Activated T-helper 2 cell treated with anti-CD3 and anti-CD28 coated beads, Interferon-gamma antibody, Interleukin-2, Interleukin-4, amounts not matched to agents 10 μg/mL and 5 μg/mL and 100 μg/mL, durations not matched to agents 14 hours and 24 hours and 36 hours (primary cell): ENCODE results near the gene ARRB1. TPM values are rescaled to one million over a fixed set of nuclear protein-coding genes. Genes with fewer than 3 reads are reported as not detected.
"Not testable (repeated sequence)": the region's sequence is repeated elsewhere in the genome, so short reads cannot be mapped to it uniquely, and the experiment has no call there.

Experiments used
- DNase-seq: peaks from one replicate; pipeline ENCODE4 v3.0.0; 2021; ENCODE audit warnings: low spot score
- H3K27ac Mint-ChIP-seq: one replicate; pipeline ENCODE4 v1.8.0; 2021; ENCODE audit warnings: mixed read lengths
- H3K27me3 Mint-ChIP-seq: one replicate; pipeline ENCODE4 v1.8.0; 2021; ENCODE audit warnings: low read depth, mixed read lengths
- H3K36me3 Mint-ChIP-seq: one replicate; pipeline ENCODE4 v1.8.0; 2021; ENCODE audit warnings: low read depth, mixed read lengths
- H3K4me1 Mint-ChIP-seq: one replicate; pipeline ENCODE4 v1.8.0; 2021; ENCODE audit warnings: low read depth, mixed read lengths
- H3K4me3 Mint-ChIP-seq: one replicate; pipeline ENCODE4 v1.8.0; 2021; ENCODE audit warnings: low read depth, mild to moderate bottlenecking, moderate library complexity, mixed read lengths
- H3K9me3 Mint-ChIP-seq: one replicate; pipeline ENCODE4 v1.8.0; 2021; ENCODE audit warnings: mixed read lengths
- intact Hi-C: fragments of 100-400 bp; cut with micrococcal nuclease; formaldehyde crosslinking; loops from one replicate; pipeline ENCODE4 v1.15.1; 2023
- total RNA-seq: library from RNA; stranded (reverse); gene quantifications from 2 replicates; pipeline ENCODE4 v1.2.3, GENCODE V29; 2022

Gene ARRB1
- total RNA-seq, 1 donor from 2014 or later = 19.3 TPM

DNA sequence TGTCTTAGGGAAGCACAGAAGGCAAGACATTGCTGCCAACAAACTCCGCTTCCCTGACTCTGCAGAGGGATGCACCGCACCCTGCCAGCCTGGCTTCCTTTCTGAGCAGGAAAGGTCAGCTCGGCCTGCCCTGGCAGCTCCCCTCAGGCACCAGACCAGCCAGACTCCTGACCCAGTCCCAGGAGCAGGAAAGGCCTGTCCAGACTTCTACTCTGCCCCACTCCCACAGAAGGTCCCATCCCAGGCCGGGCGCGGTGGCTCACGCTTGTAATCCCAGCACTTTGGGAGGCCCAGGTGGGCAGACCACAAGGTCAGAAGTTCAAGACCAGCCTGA, 17.7 kb downstream of the ARRB1 start:
- peaks cover 42% of the 10 kb centered on the region for H3K4me1 Mint-ChIP-seq
- no peaks in the 10 kb centered on the region for H3K27me3 Mint-ChIP-seq
- DNase-seq = no peak
- intact Hi-C loops = no loop called here
- H3K36me3 Mint-ChIP-seq = peaks cover 19% of the 10 kb centered on the region
- no peak overlapping the region for H3K27ac Mint-ChIP-seq
- no peak overlapping the region for H3K4me3 Mint-ChIP-seq
- peaks cover 10% of the 10 kb centered on the region for H3K9me3 Mint-ChIP-seq

DNA sequence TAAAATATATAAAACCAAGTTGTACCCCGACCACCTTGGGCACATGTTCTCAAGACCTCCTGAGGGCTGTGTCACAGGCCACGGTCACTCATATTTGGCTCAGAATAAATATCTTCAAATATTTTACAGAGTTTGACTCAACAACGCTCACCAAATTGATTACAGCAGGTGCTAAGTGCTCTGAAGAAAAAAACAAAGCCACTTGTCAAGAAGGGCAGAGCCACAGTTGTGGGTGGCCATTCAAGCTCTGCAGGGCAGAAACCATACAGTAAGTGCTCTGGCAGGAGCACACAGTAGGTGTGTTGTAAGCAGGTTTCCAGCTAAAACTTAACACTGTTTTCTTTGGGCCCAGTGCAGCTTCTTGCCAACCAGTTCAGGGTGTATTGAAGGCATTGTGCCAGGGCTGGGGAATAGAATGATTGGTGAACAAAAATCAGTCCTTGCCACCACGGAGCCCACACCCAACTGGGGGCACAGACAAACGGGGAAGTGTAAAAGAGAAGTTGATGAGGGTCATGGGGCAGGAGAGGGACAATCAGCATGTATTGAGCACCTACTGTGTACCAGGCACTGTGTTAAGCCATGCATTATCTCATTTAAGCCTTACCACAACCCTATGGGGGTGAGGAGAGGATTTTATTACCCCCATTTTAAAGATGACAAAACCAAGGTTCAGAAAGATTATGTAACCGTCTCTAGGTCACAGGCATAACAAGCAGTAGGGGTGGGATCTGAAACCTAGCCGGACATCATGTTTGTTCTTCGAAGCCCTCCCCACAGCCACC, 18.2 kb downstream of the ARRB1 start:
- intact Hi-C loops = no loop called here
- H3K27me3 Mint-ChIP-seq = no peaks in the 10 kb centered on the region
- no peak overlapping the region for H3K27ac Mint-ChIP-seq
- peaks cover 10% of the 10 kb centered on the region for H3K9me3 Mint-ChIP-seq
- H3K36me3 Mint-ChIP-seq = peaks cover 19% of the 10 kb centered on the region
- no peak overlapping the region for H3K4me3 Mint-ChIP-seq
- peaks cover 43% of the 10 kb centered on the region for H3K4me1 Mint-ChIP-seq
- no peak for DNase-seq

DNA sequence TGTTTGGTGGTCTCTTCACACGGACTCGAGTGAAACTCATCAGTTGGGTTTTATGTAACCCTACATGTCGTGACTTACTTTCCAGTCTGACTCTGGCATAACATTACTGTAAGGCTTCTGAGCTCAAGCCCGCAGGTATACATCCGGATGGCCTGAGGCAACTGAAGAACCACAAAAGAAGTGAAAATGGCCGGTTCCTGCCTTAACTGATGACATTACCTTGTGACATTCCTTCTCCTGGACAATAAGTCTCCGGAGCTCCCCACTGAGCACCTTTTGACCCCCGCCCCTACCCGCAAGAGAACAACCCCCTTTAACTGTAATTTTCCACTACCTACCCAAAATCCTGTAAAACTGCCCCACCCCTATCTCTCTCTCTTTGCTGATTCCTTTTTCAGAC, 19.7 kb downstream of the ARRB1 start:
- H3K9me3 Mint-ChIP-seq, DNase-seq, H3K27ac Mint-ChIP-seq, H3K4me3 Mint-ChIP-seq, intact Hi-C loops, H3K27me3 Mint-ChIP-seq: not testable (repeated sequence)
- H3K4me1 Mint-ChIP-seq = peaks cover 37% of the 10 kb centered on the region
- peaks cover 23% of the 10 kb centered on the region for H3K36me3 Mint-ChIP-seq

DNA sequence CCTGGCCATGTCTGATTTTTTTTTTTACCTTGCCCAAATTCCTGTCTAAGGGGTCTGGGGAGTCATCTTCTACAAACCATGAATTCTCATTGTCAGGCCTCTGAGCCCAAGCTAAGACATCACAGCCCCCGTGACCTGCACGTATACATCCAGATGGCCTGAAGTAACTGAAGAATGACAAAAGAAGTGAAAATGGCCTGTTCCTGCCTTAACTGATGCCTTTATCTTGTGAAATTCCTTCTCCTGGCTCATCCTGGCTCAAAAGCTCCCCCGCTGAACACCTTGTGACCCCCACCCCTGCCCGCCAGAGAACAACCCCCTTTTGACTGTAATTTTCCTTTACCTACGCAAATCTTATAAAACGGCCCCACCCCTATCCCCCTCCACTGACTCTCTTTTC, 20.2 kb downstream of the ARRB1 start:
- DNase-seq, H3K9me3 Mint-ChIP-seq, H3K27me3 Mint-ChIP-seq, intact Hi-C loops, H3K4me3 Mint-ChIP-seq, H3K27ac Mint-ChIP-seq: not testable (repeated sequence)
- H3K4me1 Mint-ChIP-seq = peaks cover 41% of the 10 kb centered on the region
- H3K36me3 Mint-ChIP-seq = peaks cover 23% of the 10 kb centered on the region

DNA sequence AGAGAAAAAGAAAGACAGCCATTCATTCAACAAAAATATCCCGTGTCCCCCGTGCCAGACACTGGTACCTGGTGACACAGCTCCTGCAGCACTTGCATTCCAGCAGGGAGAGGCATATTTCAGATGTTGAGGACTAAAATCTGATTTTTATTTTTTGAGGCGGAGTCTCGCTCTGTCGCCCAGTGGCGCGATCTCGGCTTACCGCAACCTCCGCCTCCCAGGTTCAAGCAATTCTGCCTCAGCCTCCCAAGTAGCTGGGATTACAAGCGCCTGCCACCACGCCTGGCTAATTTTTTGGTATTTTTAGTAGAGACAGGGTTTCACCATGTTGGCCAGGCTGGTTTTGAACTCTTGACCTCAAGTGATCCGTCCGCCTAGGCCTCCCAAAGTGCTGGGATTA, 20.6 kb downstream of the ARRB1 start:
- Mint-ChIP-seq H3K4me1 (peaks cover 45% of the 10 kb centered on the region), H3K36me3 (peaks cover 23% of the 10 kb centered on the region)
- H3K27me3 Mint-ChIP-seq, H3K4me3 Mint-ChIP-seq, H3K27ac Mint-ChIP-seq, DNase-seq, intact Hi-C loops, H3K9me3 Mint-ChIP-seq: not testable (repeated sequence)

DNA sequence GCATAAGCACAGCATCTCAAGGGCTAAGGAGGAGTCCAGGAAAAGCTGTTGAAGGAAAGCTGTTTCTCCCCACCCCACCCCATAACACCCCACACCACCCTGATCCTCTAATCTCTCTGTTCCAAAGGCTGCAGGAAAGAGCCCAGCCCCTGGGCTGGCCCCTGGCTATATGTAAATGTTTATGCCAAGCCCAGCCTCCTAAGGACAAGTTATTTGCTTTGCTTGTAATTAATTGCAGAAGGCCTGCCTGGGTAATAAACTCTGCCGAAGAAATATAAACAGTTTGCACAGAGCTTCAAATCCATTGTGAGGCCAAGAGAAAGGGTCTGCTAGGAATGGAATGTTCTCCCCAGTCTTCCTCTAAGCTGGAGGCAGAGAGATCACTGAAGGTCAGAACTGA, 21.2 kb downstream of the ARRB1 start:
- intact Hi-C loops = no loop called here
- DNase-seq = no peak
- peaks cover 23% of the 10 kb centered on the region for H3K36me3 Mint-ChIP-seq
- H3K27ac Mint-ChIP-seq = peak overlapping the region; percentile 60
- peaks cover 10% of the 10 kb centered on the region for H3K9me3 Mint-ChIP-seq
- peaks cover 47% of the 10 kb centered on the region for H3K4me1 Mint-ChIP-seq
- no peaks in the 10 kb centered on the region for H3K27me3 Mint-ChIP-seq
- no peak overlapping the region for H3K4me3 Mint-ChIP-seq

DNA sequence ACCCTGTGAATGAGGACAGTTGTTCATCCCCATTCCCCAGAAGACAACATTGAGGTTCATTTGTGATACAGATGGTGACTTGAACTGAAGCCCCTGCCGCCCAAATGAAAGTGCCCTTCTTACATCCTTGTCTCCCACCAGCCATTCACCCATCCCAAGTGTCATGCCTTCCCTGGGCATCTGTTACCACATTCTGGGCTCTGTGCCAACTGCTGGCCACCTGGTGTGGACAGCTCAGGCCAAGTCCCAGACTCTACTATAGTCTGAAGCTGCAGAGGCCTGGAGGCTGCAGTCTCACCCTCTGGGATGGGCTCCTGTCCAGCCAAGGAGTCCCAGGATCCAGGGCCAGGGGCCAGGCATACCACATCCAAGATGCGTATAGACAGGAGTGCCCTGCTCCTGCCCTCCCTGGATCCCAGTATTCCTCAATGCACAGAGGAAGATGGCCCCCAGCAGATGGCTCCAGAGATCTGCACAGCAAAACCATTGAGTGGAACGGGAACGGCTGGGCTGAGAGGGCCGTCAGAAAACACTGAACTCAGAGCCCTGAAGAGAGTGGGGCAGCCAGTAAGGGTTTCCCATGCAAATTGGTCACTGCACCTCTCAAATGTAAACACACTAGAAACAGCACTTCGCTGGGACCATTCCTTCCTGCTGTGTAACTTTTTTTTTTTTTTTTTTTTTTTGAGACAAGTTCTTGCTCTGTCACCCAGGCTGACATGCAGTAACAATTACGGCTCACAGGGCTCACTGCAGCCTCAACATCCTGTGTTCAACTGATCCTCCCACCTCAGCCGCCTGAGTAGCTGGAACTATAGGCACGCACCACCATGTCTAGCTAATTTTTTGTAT, 22.8 kb downstream of the ARRB1 start:
- H3K27ac Mint-ChIP-seq = peak overlapping the region; percentile 9
- peaks cover 46% of the 10 kb centered on the region for H3K4me1 Mint-ChIP-seq
- H3K4me3 Mint-ChIP-seq = no peak overlapping the region
- intact Hi-C loops = loop anchor here (1.0 to 2.0 kb wide), 2 partner anchors 10 to 56 kb away; no protein-coding TSS in a partner anchor
- DNase-seq = peak; percentile 54
- peaks cover 20% of the 10 kb centered on the region for H3K36me3 Mint-ChIP-seq
- no peaks in the 10 kb centered on the region for H3K27me3 Mint-ChIP-seq
- peaks cover 10% of the 10 kb centered on the region for H3K9me3 Mint-ChIP-seq

DNA sequence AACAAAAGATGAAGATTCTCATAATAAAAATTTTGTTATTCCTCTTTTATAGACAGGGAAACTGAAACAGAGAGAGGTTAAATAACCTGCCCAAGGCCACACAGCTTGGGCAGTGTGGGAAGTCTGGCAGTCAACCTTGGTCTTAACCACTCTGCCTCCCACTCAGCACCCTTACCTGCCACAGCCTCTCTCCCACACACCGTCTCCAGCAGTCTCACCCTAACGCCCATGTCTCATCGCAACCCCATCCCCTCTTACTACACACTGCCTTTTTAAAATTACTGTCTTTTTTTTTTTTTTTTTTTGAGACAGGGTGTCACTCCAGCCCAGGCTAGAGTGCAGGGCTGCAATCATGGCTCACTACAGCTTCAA, 25.0 kb downstream of the ARRB1 start:
- Mint-ChIP-seq H3K27me3 (no peaks in the 10 kb centered on the region), H3K36me3 (peaks cover 6% of the 10 kb centered on the region), H3K4me3 (no peak overlapping the region), H3K27ac (peak overlapping the region; percentile 85), H3K4me1 (peaks cover 42% of the 10 kb centered on the region), H3K9me3 (peaks cover 2% of the 10 kb centered on the region)
- no peak for DNase-seq
- intact Hi-C loops = no loop called here

DNA sequence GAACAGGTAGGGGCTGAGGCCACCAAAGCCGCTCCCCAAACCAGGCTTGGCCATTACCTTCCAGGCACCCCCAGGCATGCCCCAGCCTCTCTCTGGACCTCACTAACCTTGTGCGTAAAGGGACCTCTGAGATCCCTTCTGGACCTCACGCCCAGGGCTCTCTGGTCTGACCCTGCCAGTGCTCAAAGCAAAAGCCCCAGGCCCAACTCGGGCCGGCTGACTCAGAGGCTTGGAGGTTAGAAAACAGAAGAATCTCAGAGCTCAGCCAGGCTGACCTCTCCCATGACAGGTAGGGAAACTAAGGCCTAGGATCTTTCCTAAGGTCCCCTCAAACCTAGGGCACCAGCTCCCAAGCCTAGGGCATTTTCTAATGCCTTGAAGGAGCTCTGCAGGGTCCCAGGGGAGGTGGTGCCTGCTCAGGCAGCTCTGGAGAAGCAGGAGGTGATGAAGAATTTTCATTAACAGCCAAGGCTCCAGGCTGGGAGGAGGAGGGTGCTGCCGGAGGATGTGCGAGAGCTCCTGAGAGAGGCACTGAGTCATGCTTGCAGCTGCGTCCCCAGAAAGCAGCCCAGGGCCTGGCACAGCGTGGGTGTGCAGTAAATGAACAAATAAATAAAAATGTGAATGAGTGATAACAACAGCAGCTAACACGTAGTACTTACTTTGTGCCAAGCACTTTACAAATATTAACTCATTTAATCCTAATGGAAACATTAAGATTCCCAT, 25.6 kb downstream of the ARRB1 start:
- Mint-ChIP-seq H3K4me1 (peaks cover 42% of the 10 kb centered on the region), H3K36me3 (peaks cover 4% of the 10 kb centered on the region), H3K4me3 (peak overlapping the region; percentile 10), H3K27ac (peak overlapping the region; percentile 85), H3K9me3 (no peaks in the 10 kb centered on the region), H3K27me3 (no peaks in the 10 kb centered on the region)
- no peak for DNase-seq
- intact Hi-C loops = no loop called here

DNA sequence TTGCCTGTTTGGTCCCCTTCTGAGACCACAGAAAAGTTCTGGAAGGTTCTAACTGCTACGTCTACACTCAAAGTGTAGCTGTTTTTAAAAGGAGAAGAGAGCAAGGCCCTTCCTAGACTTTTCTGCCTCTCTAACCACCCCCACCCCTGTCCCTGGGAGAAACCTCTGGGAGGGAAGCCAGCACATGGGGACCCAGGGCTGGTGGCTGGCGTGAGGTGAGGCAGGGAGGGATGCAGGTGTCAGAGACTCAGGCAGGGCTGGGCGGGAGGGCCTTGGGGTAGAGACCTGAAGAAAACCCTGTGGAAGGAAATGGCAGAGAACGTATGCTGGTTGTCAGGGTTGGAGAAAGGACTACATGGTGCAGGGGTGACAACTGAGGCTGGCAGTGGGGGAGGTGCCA, 26.7 kb downstream of the ARRB1 start:
- H3K27me3 Mint-ChIP-seq = no peaks in the 10 kb centered on the region
- H3K9me3 Mint-ChIP-seq = no peaks in the 10 kb centered on the region
- H3K4me3 Mint-ChIP-seq = no peak overlapping the region
- intact Hi-C loops = no loop called here
- H3K4me1 Mint-ChIP-seq = peaks cover 38% of the 10 kb centered on the region
- DNase-seq = no peak
- no peak overlapping the region for H3K27ac Mint-ChIP-seq
- H3K36me3 Mint-ChIP-seq = peaks cover 4% of the 10 kb centered on the region

DNA sequence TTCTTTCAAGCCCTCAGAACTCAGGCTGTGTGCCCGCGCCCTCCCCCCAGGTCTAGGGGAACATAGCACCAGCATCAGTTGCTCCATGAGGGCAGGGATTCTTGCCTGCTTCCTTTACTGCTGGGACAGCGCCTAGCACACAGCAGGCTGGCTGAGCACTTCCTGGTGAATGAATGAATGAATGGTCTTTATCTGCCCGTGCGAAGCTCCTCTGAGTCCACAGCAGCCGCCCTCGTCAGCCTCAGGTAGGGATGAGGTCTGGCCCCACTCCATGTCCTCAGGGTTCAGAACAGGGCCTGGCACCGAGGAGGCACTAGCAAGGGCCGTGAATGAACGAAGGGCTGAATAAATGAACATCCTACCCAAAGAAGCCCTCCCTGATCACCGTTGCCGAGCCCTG, 27.3 kb downstream of the ARRB1 start:
- Mint-ChIP-seq H3K4me3 (no peak overlapping the region), H3K36me3 (peaks cover 4% of the 10 kb centered on the region), H3K27me3 (no peaks in the 10 kb centered on the region), H3K27ac (no peak overlapping the region), H3K9me3 (no peaks in the 10 kb centered on the region), H3K4me1 (peaks cover 33% of the 10 kb centered on the region)
- no peak for DNase-seq
- intact Hi-C loops = no loop called here

DNA sequence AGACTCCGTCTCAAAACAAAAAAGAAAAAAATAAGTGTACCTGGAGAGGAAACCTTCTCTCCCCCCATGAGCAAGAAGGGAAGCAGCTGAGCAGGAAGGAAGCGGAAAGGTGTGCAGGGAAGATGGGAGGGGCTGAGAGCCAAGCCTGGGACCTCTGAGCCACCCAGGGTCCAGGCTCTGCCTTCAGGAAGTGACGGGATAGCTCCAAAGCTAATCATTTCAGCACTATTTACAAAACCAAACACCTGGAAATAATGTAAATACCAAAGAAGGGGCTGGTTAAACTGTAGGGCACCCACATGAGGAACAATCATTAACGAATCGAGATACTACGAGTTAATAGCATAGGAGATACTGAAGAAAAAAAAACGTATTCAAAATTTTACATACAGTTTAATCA, 27.9 kb downstream of the ARRB1 start:
- no peak overlapping the region for H3K4me3 Mint-ChIP-seq
- intact Hi-C loops = no loop called here
- H3K4me1 Mint-ChIP-seq = peaks cover 27% of the 10 kb centered on the region
- H3K9me3 Mint-ChIP-seq = no peaks in the 10 kb centered on the region
- no peak for DNase-seq
- H3K36me3 Mint-ChIP-seq = peaks cover 4% of the 10 kb centered on the region
- no peaks in the 10 kb centered on the region for H3K27me3 Mint-ChIP-seq
- H3K27ac Mint-ChIP-seq = no peak overlapping the region

DNA sequence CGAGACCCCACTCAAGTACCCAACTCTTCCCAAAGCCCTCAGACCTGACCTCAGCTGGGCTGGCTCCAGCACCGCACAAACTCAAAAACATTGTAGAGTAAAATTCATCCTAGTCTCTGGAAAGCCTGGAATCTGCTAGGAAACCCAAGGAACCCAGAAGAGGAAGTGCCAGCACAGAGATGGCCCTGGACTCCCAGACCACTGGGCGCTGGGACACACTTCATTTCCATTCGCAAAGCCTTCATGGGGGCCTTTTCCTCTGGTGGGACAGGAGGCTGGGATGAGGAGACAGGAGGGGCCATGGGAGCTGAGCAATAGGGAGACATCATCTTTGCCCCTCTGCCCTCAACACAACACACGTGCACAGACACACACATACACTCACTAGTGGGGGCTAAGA, 30.8 kb downstream of the ARRB1 start:
- Mint-ChIP-seq H3K4me1 (peaks cover 9% of the 10 kb centered on the region), H3K4me3 (no peak overlapping the region), H3K27ac (no peak overlapping the region), H3K9me3 (no peaks in the 10 kb centered on the region), H3K36me3 (no peaks in the 10 kb centered on the region), H3K27me3 (no peaks in the 10 kb centered on the region)
- intact Hi-C loops = no loop called here
- DNase-seq = no peak
